GM19372 (cell line): ENCODE results near the gene OR5D18.
"Not testable (repeated sequence)": the region's sequence is repeated elsewhere in the genome, so short reads cannot be mapped to it uniquely, and the experiment has no call there.

Source experiments
- ATAC-seq: cut with Tn5 transposase; IDR thresholded peaks from one replicate; pipeline ENCODE4 v1.9.1; 2021; ENCODE audit warnings: mild to moderate bottlenecking, low read depth, moderate library complexity; ENCODE audit not compliant: unreplicated experiment

Gene OR5D18

DNA sequence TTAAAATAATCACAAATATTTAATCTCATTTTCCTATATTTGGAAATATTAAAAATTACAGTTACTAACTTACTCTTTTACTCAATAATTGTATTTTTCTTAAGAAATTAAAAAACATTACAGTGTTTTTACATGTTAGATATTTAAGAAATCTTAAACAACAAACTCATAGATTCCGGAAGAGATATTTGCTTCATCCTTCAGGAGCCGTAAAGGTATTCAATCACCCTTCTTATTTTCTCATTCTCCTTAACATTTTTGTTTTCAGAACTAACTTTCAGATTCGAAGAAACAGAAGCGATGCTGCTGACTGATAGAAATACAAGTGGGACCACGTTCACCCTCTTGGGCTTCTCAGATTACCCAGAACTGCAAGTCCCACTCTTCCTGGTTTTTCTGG is at the start of gene OR5D18:
TSS of gene OR5D18 (plus strand) at position 301 of the 400 bp plus-strand sequence. CDS start at position 301, 0 bp downstream.
- no peak for ATAC-seq

DNA sequence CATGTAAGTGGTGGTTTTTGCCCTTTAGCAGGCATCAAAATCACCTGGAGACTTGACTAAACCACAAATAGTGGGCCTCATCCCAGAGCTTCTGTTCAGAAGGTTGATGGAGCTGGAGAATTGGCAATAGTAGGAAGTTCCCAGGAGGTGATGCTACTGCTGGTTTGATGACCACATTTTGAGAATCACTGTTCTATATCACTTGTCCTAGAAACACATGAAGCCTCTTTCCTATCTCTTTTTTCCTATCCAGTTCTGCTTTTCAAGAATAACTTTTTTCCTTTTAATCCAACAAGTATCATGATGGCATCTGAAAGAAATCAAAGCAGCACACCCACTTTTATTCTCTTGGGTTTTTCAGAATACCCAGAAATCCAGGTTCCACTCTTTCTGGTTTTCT is 46.3 kb upstream of the OR5D18 start, which contains the start of gene OR5D13:
TSS of gene OR5D13 (plus strand) at position 301 of the 400 bp plus-strand sequence. CDS start at position 301, 0 bp downstream.
- ATAC-seq: no peak

- ATAC-seq: no peak
Observed at GRCh38 chr11:55791606-55792005, 27.8 kb upstream of the OR5D18 start.

DNA sequence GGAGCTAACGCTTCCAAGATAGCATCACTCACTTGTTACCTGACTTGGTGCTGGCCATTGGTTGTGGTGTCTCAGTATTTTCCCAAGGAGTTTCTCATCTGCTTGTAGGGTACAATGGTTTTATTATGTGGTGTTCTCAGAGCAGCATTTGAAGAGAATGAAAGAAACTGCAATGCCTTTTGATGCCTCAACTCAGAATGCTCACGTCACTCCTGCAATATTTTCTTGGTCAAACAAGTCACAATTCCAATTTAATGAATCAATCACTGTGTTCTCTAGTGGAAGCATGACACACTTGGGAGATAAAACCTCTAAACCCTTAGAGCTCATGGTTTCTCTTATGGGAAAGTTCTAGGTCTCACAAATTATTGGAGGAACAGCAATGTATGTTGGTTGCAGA is 26.1 kb upstream of the OR5D18 start:
- ATAC-seq: no peak

GRCh38 chr11:55795256-55795655 is 24.2 kb upstream of the OR5D18 start, which contains the start of gene OR5D14:
OR5D14 (plus strand) TSS chr11:55795556; CDS start chr11:55795556, 0 bp downstream.
- no peak for ATAC-seq

DNA sequence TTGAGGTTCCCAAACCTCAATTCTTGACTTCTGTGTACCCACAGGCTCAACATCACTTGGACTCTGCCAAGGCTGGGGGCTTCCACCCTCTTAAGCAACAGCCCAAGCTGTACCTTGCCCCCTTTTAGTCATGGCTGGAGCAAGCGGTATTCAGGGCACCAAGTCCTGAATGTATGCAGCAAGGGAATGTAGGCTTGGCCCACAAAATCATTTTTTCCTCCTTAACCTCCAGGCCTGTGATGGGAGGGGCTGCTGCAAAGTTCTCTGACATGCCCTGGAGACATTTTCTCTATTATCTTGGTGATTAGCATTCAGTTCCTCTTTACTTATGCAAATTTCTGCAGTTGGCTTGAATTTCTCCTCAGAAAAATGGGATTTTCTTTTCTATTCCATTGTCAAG is 13.2 kb upstream of the OR5D18 start:
- ATAC-seq: no peak

DNA sequence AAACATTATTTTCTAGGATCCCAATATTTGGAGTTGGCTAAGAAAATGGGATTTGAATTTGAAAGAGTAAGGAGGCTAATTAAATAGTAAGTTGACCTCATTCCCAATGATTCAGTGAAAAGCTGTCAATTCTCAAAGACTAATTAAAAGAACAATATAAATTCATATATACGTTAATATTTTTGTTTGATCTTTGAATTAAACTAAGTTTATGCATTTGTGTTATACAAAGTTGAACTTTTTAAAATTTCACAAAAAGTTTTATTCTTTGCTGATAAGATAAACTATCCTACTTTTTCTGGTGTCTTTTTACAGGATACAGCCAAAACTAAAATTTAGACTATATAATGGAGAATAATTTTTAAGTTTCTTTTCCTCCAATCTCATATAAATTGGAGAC is 8.4 kb upstream of the OR5D18 start, which contains the start of gene OR5L1:
TSS of gene OR5L1 (plus strand) at position 301 of the 400 bp plus-strand sequence. CDS start 100 bp downstream, outside the sequence.
- ATAC-seq: no peak

DNA sequence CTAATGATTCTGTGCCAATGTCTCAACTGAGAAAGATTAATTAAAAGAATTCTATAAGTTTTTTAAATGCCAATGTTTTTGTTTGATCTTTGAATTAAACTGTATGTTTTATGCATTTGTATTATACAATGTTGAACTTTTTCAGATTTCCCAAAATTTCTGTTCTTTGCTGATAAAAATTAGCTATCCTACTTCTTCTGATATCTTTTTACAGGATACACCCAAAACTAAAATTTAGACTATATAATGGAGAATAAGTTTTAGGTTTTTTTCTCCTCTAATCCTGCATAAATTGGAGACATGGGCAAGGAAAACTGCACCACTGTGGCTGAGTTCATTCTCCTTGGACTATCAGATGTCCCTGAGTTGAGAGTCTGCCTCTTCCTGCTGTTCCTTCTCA is 7.5 kb downstream of the OR5D18 start, which contains the start of gene OR5L2:
TSS of gene OR5L2 (plus strand) at position 301 of the 400 bp plus-strand sequence. CDS start at position 301, 0 bp downstream.
- no peak for ATAC-seq

GRCh38 chr11:55838452-55838851 is 19.0 kb downstream of the OR5D18 start, which contains the start of gene OR5D16:
OR5D16 (plus strand) TSS chr11:55838752; CDS start chr11:55838752, 0 bp downstream.
- ATAC-seq: no peak

- no peak for ATAC-seq
Observed at GRCh38 chr11:55847453-55847852, 28.0 kb downstream of the OR5D18 start.

- ATAC-seq: no peak
Observed at GRCh38 chr11:55849037-55849436, 29.6 kb downstream of the OR5D18 start.

DNA sequence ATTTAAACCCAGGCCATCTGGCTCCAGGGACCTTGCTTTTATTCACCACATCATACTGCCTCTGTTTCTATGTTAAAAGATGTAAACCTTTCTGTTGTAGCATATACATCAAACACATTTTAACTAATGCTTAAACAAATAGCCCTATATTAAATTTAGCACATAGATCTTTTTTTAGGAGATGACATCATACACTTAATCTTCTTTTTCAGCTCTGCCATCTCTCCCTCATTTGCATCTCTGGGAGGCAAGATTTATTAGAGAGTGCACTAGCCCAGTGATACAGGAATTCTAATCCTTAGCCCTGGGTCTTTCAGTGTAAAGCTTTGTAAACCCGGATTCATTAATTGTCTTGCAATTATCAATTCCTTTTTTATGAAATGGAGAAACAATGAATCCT is 32.7 kb downstream of the OR5D18 start:
- ATAC-seq: no peak

- no peak for ATAC-seq
Observed at GRCh38 chr11:55854704-55855103, 35.3 kb downstream of the OR5D18 start.

DNA sequence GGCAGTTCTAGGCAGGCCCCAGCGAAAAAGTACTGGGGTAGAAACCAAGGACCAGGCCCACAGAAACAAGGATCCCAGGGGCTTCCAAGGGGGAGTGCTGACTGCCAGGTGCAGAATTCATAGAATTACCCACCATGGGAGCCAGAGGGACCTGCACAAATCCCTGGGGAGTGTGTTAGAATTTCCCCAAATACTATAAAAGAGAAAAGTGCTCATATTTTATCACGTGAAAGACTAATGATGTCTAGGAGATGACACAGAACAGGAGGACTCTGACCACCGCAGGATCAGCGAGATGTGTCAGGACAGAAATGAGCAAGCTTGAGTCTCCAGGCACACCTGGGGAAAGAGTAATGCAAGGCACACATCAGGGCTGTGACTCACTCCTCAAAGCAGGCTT is 47.9 kb downstream of the OR5D18 start:
- not testable (repeated sequence) for ATAC-seq
